HG02610 (cell line): ENCODE results near the gene CDK15.

Experiments
- ATAC-seq: cut with Tn5 transposase; IDR thresholded peaks from one replicate; pipeline ENCODE4 v1.9.1; 2021; ENCODE audit warnings: mild to moderate bottlenecking, moderate library complexity; ENCODE audit not compliant: unreplicated experiment

Gene CDK15

GRCh38 chr2:201932511-201932910 lies 126.2 kb downstream of the CDK15 start:
- ATAC-seq: no peak

GRCh38 chr2:201933792-201934237 lies 127.5 kb downstream of the CDK15 start:
- ATAC-seq: no peak

- no peak for ATAC-seq
Measured at GRCh38 chr2:201936817-201937216, 130.5 kb downstream of the CDK15 start.

GRCh38 chr2:201937343-201937742 lies 131.0 kb downstream of the CDK15 start:
- ATAC-seq: no peak

GRCh38 chr2:201938156-201938775 lies 131.9 kb downstream of the CDK15 start:
- ATAC-seq: no peak

- no peak for ATAC-seq
Measured at GRCh38 chr2:201938781-201939180, 132.4 kb downstream of the CDK15 start.

GRCh38 chr2:201939453-201939941 lies 133.2 kb downstream of the CDK15 start:
- no peak for ATAC-seq

GRCh38 chr2:201942531-201942930 lies 136.2 kb downstream of the CDK15 start:
- ATAC-seq: no peak
